ENCODE measurements around the gene TRMT10C.
"Not testable (repeated sequence)": the region's sequence is repeated elsewhere in the genome, so short reads cannot be mapped to it uniquely, and the experiment has no call there.

Gene TRMT10C

GRCh38 chr3:101549473-101549872 is 12.2 kb upstream of the TRMT10C start:
- DNase-seq, result no peak

DNA sequence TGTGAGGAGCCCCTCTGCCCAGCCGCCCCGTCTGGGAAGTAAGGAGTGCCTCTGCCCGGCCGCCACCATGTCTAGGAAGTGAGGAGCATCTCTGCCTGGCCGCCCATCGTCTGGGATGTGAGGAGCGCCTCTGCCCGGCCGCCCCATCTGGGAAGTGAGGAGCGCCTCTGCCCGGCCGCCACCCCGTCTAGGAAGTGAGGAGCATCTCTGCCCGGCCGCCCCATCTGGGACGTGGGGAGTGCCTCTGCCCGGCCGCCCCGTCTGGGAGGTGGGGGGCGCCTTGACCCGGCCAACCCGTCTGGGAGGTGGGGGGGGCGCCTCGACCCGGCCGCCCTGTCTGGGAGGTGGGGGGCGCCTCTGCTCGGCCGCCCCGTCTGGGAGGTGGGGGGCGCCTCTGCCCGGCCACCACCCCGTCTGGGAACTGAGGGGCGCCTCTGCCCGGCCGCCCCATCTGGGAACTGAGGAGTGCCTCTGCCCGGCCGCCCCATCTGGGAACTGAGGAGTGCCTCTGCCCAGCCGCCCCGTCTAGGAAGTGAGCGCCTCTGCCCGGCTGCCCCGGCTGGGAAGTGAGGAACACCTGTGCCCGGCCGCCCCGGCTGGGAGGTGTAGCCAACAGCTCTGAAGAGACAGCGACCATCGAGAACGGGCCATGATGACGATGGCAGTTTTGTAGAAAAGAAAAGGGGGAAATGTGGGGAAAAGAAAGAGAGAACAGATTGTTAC is 10.1 kb upstream of the TRMT10C start:
- DNase-seq, result not testable (repeated sequence)

GRCh38 chr3:101553381-101553780 is 8.3 kb upstream of the TRMT10C start:
- not testable (repeated sequence) for DNase-seq

DNA sequence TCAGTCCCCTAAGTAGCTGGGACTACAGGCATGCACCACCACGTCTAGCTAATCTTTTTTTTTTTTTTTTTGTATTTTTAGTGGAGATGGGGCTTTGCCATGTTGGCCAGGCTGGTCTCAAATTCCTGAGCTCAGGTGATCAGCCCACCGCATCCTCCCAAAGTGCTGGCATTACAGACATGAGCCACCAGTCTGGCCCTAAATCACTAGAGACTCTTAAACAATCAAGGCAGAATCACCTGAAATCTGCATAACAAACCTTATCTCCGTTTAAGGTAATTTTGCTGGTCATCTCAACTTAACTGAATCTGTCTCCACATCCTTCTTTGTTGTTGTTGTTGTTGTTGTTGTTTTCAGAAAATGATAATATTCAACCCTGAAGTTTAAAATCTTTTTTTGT is 5.6 kb upstream of the TRMT10C start:
- no peak for DNase-seq

DNA sequence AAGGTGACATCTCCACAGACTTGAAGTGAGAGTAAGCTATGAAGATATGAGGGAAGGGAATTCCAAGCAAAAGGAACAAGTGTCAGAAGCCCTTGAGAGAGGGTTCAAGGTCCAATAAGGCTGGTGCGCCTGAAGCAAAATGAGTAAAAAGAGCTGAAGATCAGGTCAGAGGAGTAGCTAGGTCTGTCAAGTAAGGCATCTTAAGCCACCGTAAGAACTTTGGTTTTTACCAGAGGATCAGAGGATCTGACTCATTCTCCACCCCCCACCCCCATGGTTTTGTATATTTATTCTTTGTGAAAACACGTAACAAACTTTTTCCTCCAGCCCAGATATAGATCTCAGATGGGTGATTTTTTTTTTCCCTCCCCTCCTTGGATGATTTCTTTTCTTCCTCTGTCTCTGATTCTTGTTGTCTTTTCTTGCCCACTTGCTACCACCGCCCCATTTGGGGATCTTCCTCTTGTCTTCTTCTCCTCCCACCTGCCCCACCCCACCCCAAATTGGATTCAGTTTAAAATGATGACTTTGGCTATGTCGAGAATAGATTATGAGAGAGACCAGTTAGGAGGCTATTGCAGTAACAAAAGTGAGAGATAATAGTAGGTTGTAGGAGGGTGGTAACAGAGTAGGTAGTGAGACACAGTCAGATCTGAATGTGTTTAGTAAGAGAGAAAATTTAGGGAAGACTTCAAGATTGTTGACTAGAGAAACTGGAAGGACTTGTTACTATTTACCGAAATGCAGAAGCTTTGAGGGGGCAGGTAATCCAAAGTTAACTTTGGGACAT is 6.1 kb downstream of the TRMT10C start:
- DNase-seq, result no peak

- DNase-seq, result no peak
Observed at GRCh38 chr3:101571028-101571895, 9.6 kb downstream of the TRMT10C start.

- DNase-seq, result peak; percentile 99
Observed at GRCh38 chr3:101573449-101574387, 12.1 kb downstream of the TRMT10C start, which contains the start of gene PCNP. TSS of gene PCNP (plus strand) at chr3:101574180. CDS start at chr3:101574216, 36 bp downstream.

GRCh38 chr3:101574388-101575112 is 12.9 kb downstream of the TRMT10C start:
- DNase-seq, result peak; percentile 21 to 28

GRCh38 chr3:101577286-101577685 is 15.6 kb downstream of the TRMT10C start:
- DNase-seq, result no peak

- no peak for DNase-seq
Observed at GRCh38 chr3:101588616-101589015, 26.9 kb downstream of the TRMT10C start.

GRCh38 chr3:101591071-101591470 is 29.4 kb downstream of the TRMT10C start:
- no peak for DNase-seq

GRCh38 chr3:101602731-101603130 is 41.1 kb downstream of the TRMT10C start:
- DNase-seq, result peak; percentile 47 to 48

- DNase-seq, result no peak
Observed at GRCh38 chr3:101603184-101603583, 41.5 kb downstream of the TRMT10C start.

GRCh38 chr3:101605398-101605797 is 43.7 kb downstream of the TRMT10C start:
- DNase-seq, result not testable (repeated sequence)

GRCh38 chr3:101611023-101611422 is 49.4 kb downstream of the TRMT10C start:
- DNase-seq, result no peak

- DNase-seq, result not testable (repeated sequence)
Observed at GRCh38 chr3:101613014-101613413, 51.3 kb downstream of the TRMT10C start.

DNA sequence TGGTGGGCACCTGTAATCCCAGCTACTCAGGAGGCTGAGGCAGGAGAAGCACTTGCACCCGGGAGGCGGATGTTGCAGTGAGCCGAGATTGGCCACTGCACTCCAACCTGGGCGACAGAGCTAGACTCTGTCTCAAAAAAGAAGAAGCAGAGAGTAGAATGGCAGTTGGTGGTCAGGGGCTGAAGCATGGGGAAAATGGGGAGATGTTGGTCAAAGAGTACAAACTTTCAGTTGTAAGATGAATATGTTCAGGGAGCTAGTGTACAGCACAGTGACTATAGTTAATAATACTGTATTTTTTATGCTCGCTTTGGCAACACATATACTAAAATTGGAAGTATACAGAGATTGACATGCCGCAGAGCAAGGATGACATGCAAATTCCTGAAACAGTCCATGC is 53.9 kb downstream of the TRMT10C start:
- no peak for DNase-seq
